A204.1 (cell line): ENCODE measurements around the gene FLNB.
"Not testable (repeated sequence)": the region's sequence is repeated elsewhere in the genome, so short reads cannot be mapped to it uniquely, and the experiment has no call there.

Experiments
- FAIRE-seq: peaks from 2 replicates; lab custom pipeline; 2012; peaks lifted over from hg19 to GRCh38; lab: Jason Lieb, UNC

Gene FLNB

GRCh38 chr3:58052373-58053273 is 44.4 kb downstream of the FLNB start:
- no peak for FAIRE-seq

DNA sequence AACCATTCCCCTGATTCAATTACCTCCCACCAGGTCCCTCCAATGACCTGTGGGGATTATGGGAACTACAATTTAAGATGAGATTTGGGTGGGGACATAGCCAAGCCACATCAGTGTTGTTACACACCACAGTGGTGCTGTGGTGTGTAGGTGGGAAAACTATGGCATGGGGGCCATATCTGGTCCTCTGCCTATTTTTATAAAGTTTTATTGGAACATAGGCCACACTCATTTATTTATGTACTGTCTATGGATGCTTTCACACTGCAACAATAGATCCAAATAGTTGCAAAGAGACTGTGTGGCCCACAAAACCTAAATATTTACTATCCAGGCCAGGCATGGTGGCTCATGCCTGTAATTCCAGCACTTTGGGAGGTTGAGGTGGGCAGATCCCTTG is 46.4 kb downstream of the FLNB start:
- FAIRE-seq, result no peak

- no peak for FAIRE-seq
Measured at GRCh38 chr3:58055314-58055713, 47.1 kb downstream of the FLNB start.

- not testable (repeated sequence) for FAIRE-seq
Measured at GRCh38 chr3:58055891-58056290, 47.7 kb downstream of the FLNB start.

DNA sequence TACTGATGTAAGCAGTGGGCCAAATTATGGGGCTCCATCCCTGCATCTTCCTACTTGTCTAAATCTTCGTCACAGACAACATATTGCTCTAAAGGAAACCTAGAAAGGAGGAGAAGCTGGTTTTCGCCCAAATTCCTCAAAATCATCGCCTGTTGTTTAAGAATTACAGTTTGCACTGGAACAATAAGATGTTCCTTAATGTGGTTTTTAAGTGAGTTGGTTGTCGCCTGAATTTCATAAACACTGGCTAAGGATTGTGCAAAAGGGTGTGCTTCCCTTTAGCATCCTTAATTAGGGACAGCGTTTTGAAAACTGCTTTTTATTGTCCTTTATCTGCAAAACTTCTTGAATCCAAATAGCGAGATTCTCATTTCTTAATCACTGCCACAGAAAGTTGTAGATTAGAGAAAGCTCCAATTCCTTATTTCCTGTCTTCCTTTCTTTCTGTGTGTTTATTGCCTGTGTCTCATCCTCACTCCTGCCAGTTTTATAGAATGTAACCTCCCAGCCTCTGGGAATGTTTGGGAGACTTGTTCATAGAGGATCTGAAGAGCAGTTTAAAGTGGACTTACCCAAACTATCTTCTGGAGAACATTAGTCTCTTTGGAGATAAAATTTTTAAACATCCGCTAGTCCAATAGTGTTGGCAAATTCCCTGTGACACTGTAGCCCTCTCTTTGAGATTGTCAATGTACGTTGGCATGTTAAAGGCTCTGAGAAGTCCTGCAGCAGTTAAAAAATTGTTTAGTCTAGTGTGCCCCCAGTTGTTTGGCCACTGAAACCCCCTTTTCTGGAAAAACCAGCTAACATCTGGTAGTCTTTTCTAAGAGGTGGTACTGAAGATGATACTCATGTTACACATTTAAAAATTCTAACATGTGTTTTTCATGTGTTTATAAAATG is 50.4 kb downstream of the FLNB start:
- no peak for FAIRE-seq

GRCh38 chr3:58059349-58060321 is 51.4 kb downstream of the FLNB start:
- no peak for FAIRE-seq

- no peak for FAIRE-seq
Measured at GRCh38 chr3:58062472-58062871, 54.2 kb downstream of the FLNB start.

DNA sequence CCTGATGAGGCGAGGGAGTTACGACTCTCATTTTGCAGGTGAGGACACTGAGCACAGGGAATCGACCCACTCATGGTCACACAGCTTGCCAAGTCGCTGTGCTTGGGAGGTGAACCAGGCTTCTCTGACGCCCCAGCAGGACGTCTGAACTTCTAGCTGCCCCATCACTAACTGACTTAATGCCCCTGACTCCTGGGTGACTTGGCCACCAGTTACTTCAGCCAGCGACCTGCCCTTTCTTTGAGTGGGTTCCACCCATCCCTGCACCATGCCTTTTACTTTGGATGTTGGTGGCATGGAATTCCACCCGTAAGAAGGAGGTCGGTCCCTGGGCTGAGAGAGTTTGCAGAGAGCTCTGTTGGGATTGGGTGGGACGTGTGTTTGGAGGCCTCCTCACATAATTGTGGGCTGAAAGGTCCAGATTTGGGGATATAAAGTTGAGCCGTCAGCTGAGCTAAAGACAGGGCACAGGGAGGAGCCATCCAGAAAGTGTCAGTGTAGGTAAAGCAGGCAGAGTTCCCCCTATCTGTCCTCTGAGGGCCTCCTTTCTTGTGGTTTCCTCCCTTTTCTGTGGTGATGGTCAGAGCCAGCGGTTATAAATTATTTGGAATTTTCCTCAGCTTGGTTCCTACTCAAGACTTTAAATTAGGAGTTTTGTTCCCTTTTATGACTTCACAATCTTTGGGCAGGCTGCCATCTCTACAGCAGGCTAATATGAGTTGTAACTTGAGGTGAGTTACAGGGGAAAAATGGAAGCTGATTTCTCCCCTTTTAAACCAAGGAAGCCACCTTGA is 55.0 kb downstream of the FLNB start:
- no peak for FAIRE-seq

DNA sequence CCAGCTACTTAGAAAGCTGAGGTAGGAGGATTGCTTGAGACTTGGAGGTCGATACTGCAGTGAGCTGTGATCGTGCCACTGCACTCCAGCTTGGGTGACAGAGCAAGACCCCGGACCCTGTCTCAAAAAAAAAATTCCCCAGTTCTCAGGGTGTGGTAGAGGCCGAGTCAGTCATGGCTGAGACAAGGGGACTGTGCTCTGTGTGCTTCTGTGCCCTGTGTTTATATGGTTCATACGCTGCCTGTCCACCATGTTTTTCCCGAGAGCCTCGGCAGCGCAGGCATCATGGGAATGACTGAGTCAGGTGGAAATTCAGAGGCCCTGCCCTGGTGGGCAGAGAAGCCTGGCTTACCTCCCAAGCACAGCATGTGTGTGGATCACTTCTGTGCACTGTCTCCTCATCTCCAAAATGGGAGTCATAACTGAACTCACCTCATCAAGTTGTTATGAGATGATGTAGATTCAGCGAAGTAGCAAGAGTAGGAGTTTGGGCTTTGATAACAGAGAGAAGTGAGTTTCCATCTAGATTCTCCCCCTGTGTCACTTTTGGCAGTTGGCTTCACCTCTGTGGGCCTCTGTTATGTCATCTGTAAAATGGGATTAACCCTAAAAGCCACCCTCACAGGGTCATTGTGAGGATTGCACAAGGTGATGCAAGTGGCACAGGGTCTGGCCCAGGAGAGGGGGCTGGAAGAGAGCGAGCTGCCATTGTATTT is 56.9 kb downstream of the FLNB start:
- FAIRE-seq, result no peak

GRCh38 chr3:58065700-58066167 is 57.5 kb downstream of the FLNB start:
- no peak for FAIRE-seq

DNA sequence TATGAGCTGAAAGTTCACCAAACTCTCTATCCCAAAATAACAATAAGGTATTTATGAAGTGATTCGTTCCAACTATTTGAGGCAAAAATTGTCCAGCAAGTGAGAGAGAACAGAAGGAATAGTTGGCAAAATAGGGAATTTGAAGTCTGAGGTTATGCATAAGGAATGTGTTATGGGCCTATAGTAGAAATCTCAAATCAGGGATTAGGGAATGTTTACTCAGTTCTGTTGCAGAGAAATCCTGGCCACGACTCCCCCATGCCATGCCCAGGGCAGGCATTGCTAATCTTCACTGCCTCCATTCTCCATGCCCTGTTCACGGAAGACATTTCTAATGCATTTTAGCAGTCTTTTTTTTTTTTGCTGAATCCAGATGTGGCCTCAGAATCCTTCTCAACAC is 58.6 kb downstream of the FLNB start:
- no peak for FAIRE-seq

- no peak for FAIRE-seq
Measured at GRCh38 chr3:58068122-58068809, 60.0 kb downstream of the FLNB start.

DNA sequence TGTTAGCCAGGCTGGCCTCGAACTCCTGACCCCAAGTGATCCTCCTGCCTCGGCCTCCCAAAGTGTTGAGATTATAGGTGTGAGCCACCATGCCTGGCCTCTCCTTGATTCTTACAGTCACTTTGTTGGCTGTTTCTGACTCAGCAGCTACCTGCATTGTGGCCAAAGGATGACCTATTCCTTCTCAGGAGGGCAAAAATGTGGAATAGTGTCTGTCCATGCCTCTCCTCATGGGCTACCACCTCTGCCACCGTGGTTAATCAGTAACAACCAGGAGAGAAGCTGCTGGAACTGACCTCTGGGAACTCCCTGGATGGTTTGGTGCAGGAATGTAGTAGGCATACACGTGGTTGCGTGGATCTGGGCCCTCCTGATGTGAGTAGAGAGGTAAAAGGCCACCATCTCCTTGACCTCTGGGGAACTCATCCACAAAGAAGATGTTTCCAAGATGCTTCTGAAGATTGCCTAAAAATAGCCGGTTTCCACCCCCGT is 63.3 kb downstream of the FLNB start:
- no peak for FAIRE-seq

DNA sequence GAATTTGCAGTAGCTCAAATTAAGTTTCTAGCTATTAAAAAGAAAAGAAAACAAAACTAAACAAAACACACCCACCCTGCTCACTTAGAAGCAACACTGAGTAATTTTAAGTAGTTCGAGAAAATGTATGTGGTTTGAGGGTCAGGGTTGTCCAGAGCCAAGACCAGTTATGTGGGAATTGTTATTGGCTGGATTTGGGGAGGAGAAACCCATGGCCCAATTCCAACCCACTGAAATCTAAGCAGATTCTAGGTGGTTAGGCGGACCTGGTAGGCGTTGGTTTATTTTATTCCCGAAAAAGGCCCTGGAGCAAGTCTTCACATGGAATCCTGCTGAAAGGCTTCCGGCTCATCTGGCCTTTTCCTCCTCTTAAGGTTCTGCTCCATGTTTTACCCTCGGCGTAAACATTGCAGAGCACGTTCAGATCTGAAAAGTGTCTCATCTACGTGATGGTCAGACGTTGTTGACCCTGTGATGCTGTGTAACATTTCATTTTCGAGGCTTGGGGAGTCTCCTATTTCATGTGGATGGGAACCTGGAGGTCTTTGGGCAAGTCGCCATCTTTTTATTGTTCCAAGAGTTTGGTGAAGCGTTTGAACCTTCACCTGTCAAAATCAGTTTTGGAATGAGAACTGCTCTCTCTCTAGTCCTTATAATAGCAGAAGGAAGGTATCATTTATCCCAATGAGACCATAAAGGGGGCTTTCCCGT is 64.0 kb downstream of the FLNB start:
- no peak for FAIRE-seq

GRCh38 chr3:58072763-58073130 is 64.5 kb downstream of the FLNB start:
- no peak for FAIRE-seq

DNA sequence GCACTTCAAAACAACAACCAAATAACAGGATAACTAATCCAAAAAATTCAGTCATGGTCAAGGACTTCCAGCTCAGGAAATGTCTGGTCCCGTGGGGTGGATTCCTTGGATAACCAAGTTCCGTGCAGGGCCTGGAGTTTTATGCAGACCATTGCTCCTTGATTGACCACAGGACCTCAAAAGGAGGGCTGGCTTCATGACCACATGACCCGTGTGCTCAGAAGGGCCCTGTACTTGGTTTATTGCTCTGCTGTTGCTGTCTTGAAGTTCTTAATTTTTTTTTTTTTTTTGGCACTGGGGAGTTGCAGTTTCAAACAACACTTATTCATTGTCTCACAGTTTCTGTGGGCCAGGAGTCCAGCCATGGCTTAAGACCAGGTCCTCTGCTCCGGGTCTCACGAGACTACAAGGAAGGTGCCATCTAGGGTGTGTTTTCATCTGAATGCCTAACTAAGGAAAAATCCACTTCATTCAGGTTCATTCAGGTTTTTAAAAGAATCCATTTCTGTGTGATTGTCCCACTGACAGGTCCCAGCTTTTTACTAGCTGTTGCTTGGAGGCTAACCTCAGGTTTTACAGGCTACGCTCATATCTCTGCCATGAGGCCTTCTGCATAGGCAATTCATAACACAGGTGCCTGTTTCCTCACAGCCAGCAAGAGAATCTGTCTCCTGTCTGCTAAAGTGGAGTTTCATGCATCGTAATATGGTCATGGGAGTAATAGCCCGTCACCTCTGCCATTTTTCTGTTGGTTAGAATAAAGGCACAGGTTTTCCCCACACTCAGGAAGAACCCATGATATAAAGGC is 65.3 kb downstream of the FLNB start:
- no peak for FAIRE-seq

- no peak for FAIRE-seq
Measured at GRCh38 chr3:58074116-58074715, 66.0 kb downstream of the FLNB start.

- FAIRE-seq, result no peak
Measured at GRCh38 chr3:58074997-58075396, 66.8 kb downstream of the FLNB start.
